ENCODE measurements around the gene FOXD4. TPM values are rescaled to one million over a fixed set of nuclear protein-coding genes. Genes with fewer than 3 reads are reported as not detected.
"Not testable (repeated sequence)": the region's sequence is repeated elsewhere in the genome, so short reads cannot be mapped to it uniquely, and the experiment has no call there.

FOXD4 gene
- total RNA-seq, 2 donors from 2014 or later = 0.24 to 0.39 TPM

- intact Hi-C loops (cut with DNase I, micrococcal nuclease); DNase-seq: not testable (repeated sequence)
Measured at GRCh38 chr9:98775-99174, 19.4 kb downstream of the FOXD4 start.

GRCh38 chr9:94992-95391 is 23.2 kb downstream of the FOXD4 start:
- DNase-seq; ATAC-seq; intact Hi-C loops (cut with DNase I, micrococcal nuclease): not testable (repeated sequence)

More at GRCh38 chr9:98775-99174, 19.4 kb downstream of the FOXD4 start:
- ATAC-seq = not testable (repeated sequence)

- DNase-seq; ATAC-seq; intact Hi-C loops (cut with DNase I, micrococcal nuclease): not testable (repeated sequence)
Measured at GRCh38 chr9:94323-94722, 23.9 kb downstream of the FOXD4 start.

- ATAC-seq; DNase-seq; intact Hi-C loops (cut with DNase I, micrococcal nuclease): not testable (repeated sequence)
Measured at GRCh38 chr9:93909-94308, 24.3 kb downstream of the FOXD4 start.

- intact Hi-C loops (cut with DNase I, micrococcal nuclease); ATAC-seq; DNase-seq: not testable (repeated sequence)
Measured at GRCh38 chr9:90851-91250, 27.4 kb downstream of the FOXD4 start.

- DNase-seq; intact Hi-C loops (cut with DNase I, micrococcal nuclease): not testable (repeated sequence)
- peak; percentile 85 for ATAC-seq
Measured at GRCh38 chr9:88396-89037, 29.7 kb downstream of the FOXD4 start.

GRCh38 chr9:87860-88259 is 30.4 kb downstream of the FOXD4 start:
- ATAC-seq; intact Hi-C loops (cut with DNase I, micrococcal nuclease); DNase-seq: not testable (repeated sequence)

GRCh38 chr9:87105-87504 is 31.1 kb downstream of the FOXD4 start:
- ATAC-seq, DNase-seq: not testable (repeated sequence)

GRCh38 chr9:86697-87096 is 31.5 kb downstream of the FOXD4 start:
- ATAC-seq; intact Hi-C loops (cut with DNase I, micrococcal nuclease); DNase-seq: not testable (repeated sequence)

More at GRCh38 chr9:87105-87504, 31.1 kb downstream of the FOXD4 start:
- intact Hi-C loops (cut with DNase I, micrococcal nuclease) = not testable (repeated sequence)

- ATAC-seq; intact Hi-C loops (cut with DNase I, micrococcal nuclease); DNase-seq: not testable (repeated sequence)
Measured at GRCh38 chr9:82932-83689, 35.1 kb downstream of the FOXD4 start.

GRCh38 chr9:78333-78732 is 39.9 kb downstream of the FOXD4 start:
- DNase-seq; ATAC-seq; intact Hi-C loops (cut with DNase I, micrococcal nuclease): not testable (repeated sequence)

GRCh38 chr9:76389-76788 is 41.8 kb downstream of the FOXD4 start:
- DNase-seq; intact Hi-C loops (cut with DNase I, micrococcal nuclease); ATAC-seq: not testable (repeated sequence)

GRCh38 chr9:73900-74525 is 44.2 kb downstream of the FOXD4 start:
- DNase-seq; intact Hi-C loops (cut with DNase I, micrococcal nuclease): not testable (repeated sequence)

GRCh38 chr9:73076-73899 is 44.9 kb downstream of the FOXD4 start:
- intact Hi-C loops (cut with DNase I, micrococcal nuclease) = not testable (repeated sequence)
- DNase-seq (peak in 1 of 2 donors; percentile 14), ATAC-seq (peak; percentile 54)

More at GRCh38 chr9:73900-74525, 44.2 kb downstream of the FOXD4 start:
- ATAC-seq = peak; percentile 11

Other genes with a start within 250 kb of the FOXD4 start
- 10 to 100 TPM; 17.2 to 21.2 TPM for gene WASHC1, start 89.0 kb downstream of the FOXD4 start, total RNA-seq
- 10 to 100 TPM; 29.5 to 31.4 TPM for gene ZNG1A, start 60.6 kb upstream of the FOXD4 start, total RNA-seq
- 10 to 100 TPM; 10.3 to 18.8 TPM for gene DOCK8, start 96.4 kb upstream of the FOXD4 start, total RNA-seq

Measured in left colon (tissue), 2 donors.